IPS DF 6.9 (cell line): ENCODE results near the gene SFMBT2.
"Not testable (repeated sequence)": the region's sequence is repeated elsewhere in the genome, so short reads cannot be mapped to it uniquely, and the experiment has no call there.

ENCODE experiments used
- DNase-seq: peaks from one replicate; pipeline ENCODE4 v3.0.0-alpha.2; 2013; ENCODE audit warnings: low read depth, low spot score
- H3K27ac ChIP-seq: one replicate; pipeline ENCODE4 v1.5.1; 2013; ENCODE audit warnings: low read length, control low read depth
- H3K27me3 ChIP-seq: 2 replicates; pipeline ENCODE4 v1.6.1; 2013; ENCODE audit warnings: mild to moderate bottlenecking, low read length; ENCODE audit not compliant: control insufficient read depth, insufficient read depth
- H3K36me3 ChIP-seq: 2 replicates; pipeline ENCODE4 v1.6.1; 2013; ENCODE audit warnings: low read length; ENCODE audit not compliant: control insufficient read depth, insufficient read depth
- H3K4me1 ChIP-seq: 2 replicates; pipeline ENCODE4 v1.6.1; 2013; ENCODE audit warnings: low read length; ENCODE audit not compliant: control insufficient read depth, insufficient read depth
- H3K4me3 ChIP-seq: 2 replicates; pipeline ENCODE4 v1.5.1; 2013; ENCODE audit warnings: mild to moderate bottlenecking, low read length
- H3K9me3 ChIP-seq: 2 replicates; pipeline ENCODE4 v1.6.1; 2013; ENCODE audit warnings: low read length, inconsistent platforms; ENCODE audit not compliant: control insufficient read depth, insufficient read depth
- WGBS: extraction: QIAGEN DNeasy Blood & Tissue Kit; methylation state at CpG from one replicate; pipeline ENCODE4 v1.1.7; 2013; ENCODE audit warnings: mixed read lengths, missing lambda C conversion rate; ENCODE audit not compliant: insufficient read length, insufficient coverage; 5-methylcytosine and 5-hydroxymethylcytosine counted together

SFMBT2 gene

DNA sequence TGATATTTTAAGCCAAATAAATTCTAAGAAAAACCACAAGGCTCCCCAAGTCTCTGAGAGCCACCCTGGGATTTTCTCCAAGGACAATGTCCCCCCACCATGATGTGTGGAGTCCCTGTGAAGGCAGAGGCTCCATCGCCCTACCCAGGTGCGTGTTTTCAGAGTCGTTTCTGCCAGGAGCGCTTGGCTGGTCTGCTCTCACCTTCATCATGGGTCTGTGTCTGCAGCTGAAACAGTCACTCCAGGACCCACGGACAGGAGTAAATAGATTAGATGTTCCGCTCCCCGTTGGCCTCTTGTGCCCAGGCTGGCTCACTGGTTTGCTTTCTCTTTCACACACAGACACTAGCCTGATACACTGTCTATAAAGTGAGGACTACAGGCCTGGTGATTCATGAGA lies 217.5 kb downstream of the SFMBT2 start:
- WGBS: no CpG with 5 or more reads among the region's 7 CpGs
- Histone ChIP-seq H3K4me1 (no peaks in the 10 kb centered on the region), H3K27me3 (no peaks in the 10 kb centered on the region), H3K4me3 (no peak overlapping the region), H3K27ac (no peak overlapping the region), H3K36me3 (peaks cover 6% of the 10 kb centered on the region; the same call in 1 of the 2 replicates), H3K9me3 (no peaks in the 10 kb centered on the region)
- no peak for DNase-seq

DNA sequence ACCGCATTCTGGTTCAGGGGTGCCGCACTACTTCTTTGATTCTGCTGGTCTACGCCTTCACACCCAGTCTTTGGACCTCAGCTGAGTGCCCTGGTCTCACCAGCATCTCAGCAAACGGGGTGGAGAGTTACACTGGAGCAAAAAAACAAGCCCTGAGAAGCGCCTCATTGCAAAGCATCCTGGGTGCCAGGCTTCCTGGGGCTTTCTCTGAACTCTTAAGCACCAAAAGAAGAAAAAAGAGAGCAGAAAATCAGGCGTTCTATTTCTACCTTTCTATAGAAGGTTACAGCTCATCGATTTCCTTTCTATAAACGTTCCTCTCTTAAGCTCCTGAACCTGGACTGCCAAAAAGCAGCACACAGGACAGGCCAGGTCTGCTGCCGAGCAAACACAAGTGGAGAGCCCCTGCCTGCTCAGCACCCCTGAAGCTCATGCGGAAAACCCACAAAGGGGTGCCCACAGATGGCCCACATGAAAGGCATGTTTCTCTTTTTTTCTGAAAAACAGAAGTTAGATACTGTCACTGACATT lies 217.9 kb downstream of the SFMBT2 start:
- no peaks in the 10 kb centered on the region for H3K9me3 ChIP-seq
- no peaks in the 10 kb centered on the region for H3K27me3 ChIP-seq
- peaks cover 6% of the 10 kb centered on the region; the same call in 1 of the 2 replicates for H3K36me3 ChIP-seq
- WGBS: no CpG with 5 or more reads among the region's 10 CpGs
- no peaks in the 10 kb centered on the region for H3K4me1 ChIP-seq
- no peak overlapping the region for H3K4me3 ChIP-seq
- no peak overlapping the region for H3K27ac ChIP-seq
- DNase-seq: no peak

DNA sequence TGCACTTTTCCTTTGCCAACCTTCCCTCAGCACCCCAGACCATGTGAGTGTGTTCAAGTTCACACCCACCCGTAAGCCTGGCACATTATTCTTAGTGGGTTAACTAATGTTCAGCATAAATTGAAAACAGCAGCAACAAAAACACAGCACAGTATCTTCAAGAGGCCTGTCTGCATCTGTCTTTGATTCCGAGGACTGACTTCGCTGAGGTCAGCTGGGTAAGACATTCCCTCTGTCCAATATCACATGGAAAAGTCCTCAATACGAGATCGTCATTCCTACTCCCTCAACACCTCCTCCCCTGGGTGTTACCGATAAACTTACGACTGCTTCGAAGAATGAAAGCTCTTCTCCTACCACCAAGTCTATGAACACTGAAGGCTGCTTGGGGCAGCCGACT lies 218.8 kb downstream of the SFMBT2 start:
- WGBS: no CpG with 5 or more reads among the region's 9 CpGs

DNA sequence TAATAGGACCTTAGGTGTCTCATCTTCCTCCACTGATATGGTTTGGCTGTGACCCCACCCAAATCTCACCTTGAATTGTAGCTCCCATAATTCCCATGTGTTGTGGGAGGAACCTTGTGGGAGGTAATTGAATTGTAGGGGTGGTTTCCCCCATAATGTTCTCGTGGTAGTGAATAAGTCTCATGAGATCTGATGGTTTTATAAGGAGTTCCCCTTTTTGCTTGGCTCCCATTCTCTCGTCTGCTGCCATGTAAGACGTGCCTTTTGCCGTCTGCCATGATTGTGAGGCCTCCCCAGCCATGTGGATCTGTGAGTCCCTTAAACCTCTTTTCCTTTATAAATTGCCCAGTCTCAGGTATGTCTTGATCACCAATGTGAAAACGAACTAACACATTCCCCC lies 220.1 kb downstream of the SFMBT2 start:
- not testable (repeated sequence) for H3K4me1 ChIP-seq, H3K27ac ChIP-seq, H3K9me3 ChIP-seq, H3K36me3 ChIP-seq, H3K27me3 ChIP-seq, DNase-seq, H3K4me3 ChIP-seq
- no CpG with 5 or more reads among the region's 5 CpGs for WGBS

More for the DNA sequence above, 218.8 kb downstream of the SFMBT2 start:
- H3K27me3 ChIP-seq: no peaks in the 10 kb centered on the region
- H3K9me3 ChIP-seq: no peaks in the 10 kb centered on the region
- no peak overlapping the region for H3K4me3 ChIP-seq
- DNase-seq: no peak
- H3K4me1 ChIP-seq: no peaks in the 10 kb centered on the region
- H3K36me3 ChIP-seq: peaks cover 6% of the 10 kb centered on the region; the same call in 1 of the 2 replicates
- H3K27ac ChIP-seq: no peak overlapping the region

DNA sequence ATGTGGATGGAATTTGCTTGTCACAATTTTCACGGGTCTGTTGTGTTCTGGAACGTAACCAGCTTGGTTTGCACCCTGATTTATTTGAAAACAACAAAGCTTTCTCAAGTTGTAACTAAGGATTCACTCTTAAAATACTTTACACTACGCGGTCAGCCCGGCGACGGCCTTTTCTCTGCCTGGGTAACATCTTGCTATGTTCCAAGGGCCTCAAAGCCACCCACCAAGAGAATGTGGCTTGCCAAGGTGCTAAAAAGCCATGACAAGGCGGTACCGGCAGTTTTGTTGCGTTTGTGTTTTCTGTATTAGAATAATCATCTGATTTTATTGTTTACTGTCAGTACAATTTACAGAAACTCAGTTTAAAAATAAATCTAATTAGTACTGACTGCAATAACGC lies 220.9 kb downstream of the SFMBT2 start:
- no peak overlapping the region for H3K4me3 ChIP-seq
- no peaks in the 10 kb centered on the region for H3K9me3 ChIP-seq
- no peak for DNase-seq
- H3K27me3 ChIP-seq: no peaks in the 10 kb centered on the region
- H3K36me3 ChIP-seq: no peaks in the 10 kb centered on the region; the same call in 1 of the 2 replicates
- no peaks in the 10 kb centered on the region for H3K4me1 ChIP-seq
- H3K27ac ChIP-seq: no peak overlapping the region
- no CpG with 5 or more reads among the region's 11 CpGs for WGBS

DNA sequence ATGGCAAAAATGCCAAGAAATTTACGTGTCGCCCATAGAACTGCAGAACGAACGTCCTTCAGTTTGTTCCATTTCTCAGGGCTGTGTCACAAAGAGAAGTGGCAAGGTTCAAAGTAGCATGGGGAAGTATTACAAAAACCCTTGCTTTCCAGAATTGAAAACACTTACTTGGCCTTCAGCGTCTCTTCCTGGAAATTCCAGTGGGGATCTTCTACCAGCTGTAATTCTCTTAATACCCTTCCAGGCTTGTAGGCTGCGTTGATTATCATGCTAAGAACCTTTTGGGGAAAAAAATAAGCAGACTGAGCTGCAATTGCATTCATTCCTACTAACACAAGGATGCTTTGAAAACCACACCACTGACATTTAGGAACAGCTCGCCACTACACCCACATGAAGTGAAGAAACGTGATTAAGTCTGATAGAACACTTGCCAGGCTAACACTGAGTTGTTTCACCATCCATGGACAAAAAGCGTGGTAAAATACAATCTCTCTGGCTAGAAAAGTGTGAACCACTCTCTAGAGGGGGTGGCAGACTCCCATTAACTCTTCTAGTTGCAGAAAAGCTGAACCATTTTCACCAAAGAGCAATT lies 222.3 kb downstream of the SFMBT2 start:
- no peaks in the 10 kb centered on the region; the same call in 1 of the 2 replicates for H3K36me3 ChIP-seq

DNA sequence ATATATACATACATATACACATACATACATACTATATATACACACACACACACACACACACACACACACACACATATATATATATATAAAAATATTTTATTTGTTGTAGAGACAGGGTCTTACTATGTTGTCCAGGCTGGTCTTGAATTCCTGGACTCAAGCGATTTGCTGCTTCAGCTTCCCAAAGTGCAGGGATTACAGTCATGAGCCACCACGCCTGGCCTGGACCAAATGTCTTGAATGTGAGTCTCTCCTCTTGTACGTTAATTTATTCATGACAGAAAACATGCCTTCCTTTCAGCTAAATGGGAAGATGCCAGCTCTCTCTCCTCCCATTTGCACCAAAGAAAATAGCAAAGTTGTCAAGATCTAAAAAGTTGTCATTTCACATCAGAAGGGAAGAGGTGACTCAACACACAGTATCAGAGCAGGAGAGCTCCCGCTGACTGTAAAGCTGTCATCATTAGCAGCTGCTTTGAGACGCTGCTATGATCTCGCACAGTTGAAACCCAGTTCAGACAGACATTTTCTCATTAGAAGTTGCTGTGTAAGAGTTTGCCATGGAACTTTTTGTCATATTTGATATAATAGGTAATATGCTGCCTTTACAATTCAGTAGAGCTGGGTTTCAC lies 224.3 kb downstream of the SFMBT2 start:
- Histone ChIP-seq H3K36me3 (no peaks in the 10 kb centered on the region; the same call in 1 of the 2 replicates), H3K4me1 (no peaks in the 10 kb centered on the region), H3K4me3 (no peak overlapping the region), H3K27ac (no peak overlapping the region), H3K9me3 (no peaks in the 10 kb centered on the region), H3K27me3 (no peaks in the 10 kb centered on the region)
- no CpG with 5 or more reads among the region's 6 CpGs for WGBS
- DNase-seq: no peak

More for the DNA sequence above, 222.3 kb downstream of the SFMBT2 start:
- H3K27ac ChIP-seq: no peak overlapping the region
- no peak for DNase-seq
- no peaks in the 10 kb centered on the region for H3K9me3 ChIP-seq
- no peaks in the 10 kb centered on the region for H3K4me1 ChIP-seq
- H3K27me3 ChIP-seq: no peaks in the 10 kb centered on the region
- WGBS: no CpG with 5 or more reads among the region's 9 CpGs
- no peak overlapping the region for H3K4me3 ChIP-seq

DNA sequence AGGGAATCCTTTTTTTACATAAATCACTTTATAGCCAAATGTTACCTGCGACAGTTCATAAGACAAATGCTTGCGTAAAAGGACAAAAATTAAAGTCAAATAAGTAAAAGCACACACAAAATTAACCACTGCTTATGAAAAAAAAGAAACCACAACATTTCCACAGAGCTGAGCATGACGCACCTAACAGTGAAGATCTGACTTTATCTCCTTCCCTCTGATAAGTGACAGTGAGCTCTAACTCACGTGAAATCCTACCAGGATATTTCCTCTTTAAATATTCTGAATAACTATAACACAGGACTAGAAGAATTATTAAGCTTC lies 225.5 kb downstream of the SFMBT2 start:
- Histone ChIP-seq H3K9me3 (no peaks in the 10 kb centered on the region), H3K27me3 (no peaks in the 10 kb centered on the region), H3K4me3 (no peak overlapping the region), H3K4me1 (no peaks in the 10 kb centered on the region), H3K27ac (no peak overlapping the region), H3K36me3 (no peaks in the 10 kb centered on the region; the same call in 1 of the 2 replicates)
- no peak for DNase-seq
- no CpG with 5 or more reads among the region's 4 CpGs for WGBS

DNA sequence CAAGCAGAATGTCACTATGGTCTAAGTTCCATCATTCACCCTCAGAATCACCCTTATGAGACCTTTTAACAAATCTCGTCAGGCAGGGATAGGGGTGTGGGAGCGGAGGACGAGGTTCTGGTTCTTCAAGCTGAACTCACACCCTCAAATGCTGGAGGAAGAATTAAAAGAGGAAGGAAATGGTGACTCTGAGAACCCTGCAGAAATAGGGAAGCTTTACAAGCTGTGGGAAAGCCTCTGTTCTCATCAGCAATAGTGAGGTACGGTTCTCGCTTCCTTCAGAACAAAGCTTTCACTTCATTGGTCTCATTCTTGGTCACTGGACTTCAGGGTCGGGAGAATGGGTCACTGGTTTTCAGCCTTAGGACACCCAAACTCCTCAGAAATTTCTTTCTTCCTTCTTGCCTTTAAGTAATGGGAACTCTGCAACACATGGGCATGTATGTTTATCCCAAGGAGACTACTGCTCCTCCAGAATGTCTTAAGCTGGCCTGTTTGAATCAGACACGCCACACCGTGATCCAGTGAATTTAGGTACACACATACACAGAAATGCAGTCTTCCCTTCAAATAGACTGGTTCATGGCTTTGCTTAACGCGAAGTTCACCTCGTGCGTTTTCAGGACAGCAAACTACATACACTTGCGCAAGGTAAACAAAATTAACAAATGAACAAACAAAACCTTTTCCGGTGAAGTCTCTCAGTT lies 226.0 kb downstream of the SFMBT2 start:
- no peak overlapping the region for H3K27ac ChIP-seq
- no CpG with 5 or more reads among the region's 14 CpGs for WGBS
- DNase-seq: no peak

DNA sequence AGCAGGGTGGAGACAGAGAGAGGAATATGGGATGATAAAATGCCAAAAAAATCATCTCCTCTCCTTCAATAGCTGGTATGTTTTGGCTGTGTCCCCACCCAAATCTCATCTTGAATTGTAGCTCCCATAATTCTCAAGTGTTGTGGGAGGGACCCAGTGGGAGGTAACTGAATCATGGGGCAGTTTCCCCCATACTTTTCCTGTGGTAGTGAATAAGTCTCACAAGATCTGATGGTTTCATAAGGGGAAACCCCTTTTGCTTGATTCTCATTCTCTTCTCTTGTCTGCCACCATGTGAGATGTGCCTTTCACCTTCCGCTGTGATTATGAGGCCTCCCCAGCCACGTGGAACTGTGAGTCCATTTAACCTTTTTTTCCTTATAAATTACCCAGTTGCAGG lies 226.7 kb downstream of the SFMBT2 start:
- H3K4me3 ChIP-seq, H3K36me3 ChIP-seq, H3K27me3 ChIP-seq, H3K4me1 ChIP-seq, DNase-seq, H3K9me3 ChIP-seq, H3K27ac ChIP-seq: not testable (repeated sequence)
- no CpG with 5 or more reads among the region's 2 CpGs for WGBS

More for the DNA sequence above, 226.0 kb downstream of the SFMBT2 start:
- Histone ChIP-seq H3K4me1 (no peaks in the 10 kb centered on the region), H3K9me3 (no peaks in the 10 kb centered on the region), H3K36me3 (no peaks in the 10 kb centered on the region; the same call in 1 of the 2 replicates), H3K4me3 (no peak overlapping the region), H3K27me3 (no peaks in the 10 kb centered on the region)
